Naive thymus-derived CD8-positive, alpha-beta T cell (primary cell): ENCODE data around the gene SNRNP200. TPM values are rescaled to one million over a fixed set of nuclear protein-coding genes. Genes with fewer than 3 reads are reported as not detected.
"Not testable (repeated sequence)": the region's sequence is repeated elsewhere in the genome, so short reads cannot be mapped to it uniquely, and the experiment has no call there.

Source experiments
- ATAC-seq, 2 donors: fragments of 150-1000 bp; cut with Tn5 transposase in 1 of 2; sonication (Bioruptor Pico), chemical (Tn5 transposase) in 1 of 2; 1 replicate in 1 of 2; 2 replicates in 1 of 2; pipeline ENCODE4 v1.10.0; 2021; ENCODE audit warnings: mild to moderate bottlenecking in 2 of 2, moderate library complexity in 2 of 2
- POLR2A ChIA-PET: fragments of 350-600 bp; sonication (Branson Sonifier 250); formaldehyde crosslinking; loops from one replicate; lab custom pipeline; 2021; ENCODE audit warnings: antibody characterized with exemption; lab: Charles Lee
- DNase-seq, 10 donors: peaks; one replicate each; pipeline versions ENCODE4 v3.0.0 to v3.0.0-alpha.2; 2020 to 2022
- H3K27ac Mint-ChIP-seq, 10 donors: one replicate each; pipeline ENCODE4 v1.8.0; 2020 to 2022; ENCODE audit warnings: mild to moderate bottlenecking in 10 of 10, mixed read lengths in 10 of 10, moderate library complexity in 4 of 10, inconsistent platforms in 1 of 10
- H3K27me3 Mint-ChIP-seq, 5 donors: one replicate each; pipeline ENCODE4 v1.8.0; 2021 to 2022; ENCODE audit warnings: mixed read lengths in 5 of 5
- H3K36me3 Mint-ChIP-seq, 3 donors: one replicate each; pipeline ENCODE4 v1.8.0; 2020 to 2022; ENCODE audit warnings: mixed read lengths in 3 of 3, mild to moderate bottlenecking in 2 of 3, inconsistent platforms in 1 of 3
- H3K4me1 Mint-ChIP-seq, 4 donors: one replicate each; pipeline ENCODE4 v1.8.0; 2021 to 2022; ENCODE audit warnings: mixed read lengths in 4 of 4
- H3K4me3 Mint-ChIP-seq, 10 donors: one replicate each; pipeline ENCODE4 v1.8.0; 2020 to 2022; ENCODE audit warnings: mild to moderate bottlenecking in 10 of 10, mixed read lengths in 10 of 10, moderate library complexity in 6 of 10, inconsistent platforms in 1 of 10
- H3K9me3 Mint-ChIP-seq, 9 donors: one replicate each; pipeline ENCODE4 v1.8.0; 2020 to 2022; ENCODE audit warnings: mixed read lengths in 9 of 9, mild to moderate bottlenecking in 3 of 9, inconsistent platforms in 1 of 9, moderate library complexity in 1 of 9
- polyA plus RNA-seq, 3 donors: library from polyadenylated mRNA; unstranded; fragments of 300-500 nt; fragmentation: Illumina TruSeq; gene quantifications; one replicate each; pipeline ENCODE4 v1.2.3, GENCODE V29; 2021
- total RNA-seq, 8 experiments: library from RNA in 2 of 8; stranded (reverse) in 2 of 8; gene quantifications; one replicate each; pipeline ENCODE4 v1.2.3 and lab custom pipeline; 2021 to 2026

SNRNP200 gene
- total and polyA plus RNA-seq, 5 experiments from 2014 or later, result 61.8 to 246 (median 111) TPM

DNA sequence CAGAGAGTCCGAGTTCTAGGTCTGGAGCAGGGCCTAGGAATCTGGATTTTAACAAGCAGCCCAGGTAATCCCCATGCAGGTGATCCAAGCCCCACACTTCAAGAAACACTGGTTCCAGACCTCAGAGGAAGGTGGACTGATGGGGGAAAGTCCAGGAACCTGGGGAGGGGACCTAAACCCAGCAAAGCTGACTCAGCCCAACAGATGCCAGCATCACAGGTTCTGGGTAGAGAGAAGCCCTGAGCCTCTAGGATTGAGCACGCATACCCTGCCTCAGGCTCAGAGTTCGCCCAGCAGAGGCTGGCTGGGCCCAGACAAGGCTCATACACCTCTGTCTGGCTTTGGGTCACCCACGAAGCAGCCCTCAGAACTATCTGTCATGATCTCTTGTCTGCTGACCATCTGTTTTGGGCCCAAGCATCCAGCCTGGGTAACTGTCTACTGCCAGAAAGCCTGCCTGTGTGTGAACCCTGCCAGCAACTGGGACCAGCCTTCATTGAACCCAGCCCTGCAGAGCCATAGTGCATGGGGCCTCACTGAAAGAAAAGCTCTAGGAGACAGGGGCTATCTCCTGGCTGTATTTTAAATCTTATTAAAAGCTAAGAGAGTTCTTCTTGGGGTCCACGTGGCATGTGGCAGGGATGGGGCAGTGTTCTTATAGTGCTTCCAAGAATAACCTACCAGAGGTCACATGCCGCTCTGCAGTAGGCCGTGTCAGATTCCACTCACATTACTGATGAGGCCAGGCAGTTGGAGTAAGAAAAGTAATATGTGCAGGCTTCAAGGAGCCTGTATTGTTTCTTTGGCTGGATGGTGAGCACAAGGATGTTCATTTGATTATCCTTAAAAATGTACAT lies 47.0 kb downstream of the SNRNP200 start:
- Mint-ChIP-seq H3K4me3 (peak overlapping the region in 4 of 10 donors; percentile 9 to 63 (median 32)), H3K36me3 (peaks cover 0 to 45% (median 4%) of the 10 kb centered on the region in 3 donors), H3K9me3 (no peaks in the 10 kb centered on the region), H3K27ac (peak overlapping the region; percentile 78 to 98 (median 92)), H3K27me3 (no peaks in the 10 kb centered on the region), H3K4me1 (peaks cover 32 to 93% (median 81%) of the 10 kb centered on the region in 4 donors)
- POLR2A ChIA-PET, result interaction anchor here (0.9 to 1.2 kb wide), 3 partner anchors 18 to 112 kb away, joined by 3 read pairs; no protein-coding TSS in a partner anchor
- ATAC-seq (no peak), DNase-seq (no peak)

DNA sequence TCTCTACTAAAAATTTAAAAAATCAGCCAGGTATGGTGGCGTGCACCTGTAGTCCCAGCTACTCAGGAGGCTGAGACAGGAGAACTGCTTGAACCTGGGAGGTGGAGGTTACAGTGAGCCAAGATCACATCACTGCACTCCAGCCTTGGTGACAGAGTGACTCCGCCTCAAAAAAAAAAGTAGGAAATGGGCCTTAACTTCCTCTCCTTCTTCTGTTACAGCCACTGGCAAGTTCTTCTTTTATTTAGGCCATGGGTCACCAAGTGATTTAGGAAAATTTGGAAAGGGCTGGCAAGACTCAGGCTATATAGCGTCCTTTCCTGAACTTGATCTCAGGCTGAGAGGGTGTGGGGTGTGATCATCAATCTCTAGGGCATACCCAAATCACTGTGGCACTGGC lies 47.6 kb downstream of the SNRNP200 start:
- Mint-ChIP-seq H3K4me1 (peaks cover 33 to 88% (median 77%) of the 10 kb centered on the region in 4 donors), H3K36me3 (peaks cover 0 to 46% (median 7%) of the 10 kb centered on the region in 3 donors), H3K27ac (peak overlapping the region; percentile 88 to 98 (median 92)), H3K4me3 (peak overlapping the region in 7 of 10 donors; percentile 9 to 81 (median 33))
- not testable (repeated sequence) for H3K27me3 Mint-ChIP-seq, ATAC-seq, DNase-seq, H3K9me3 Mint-ChIP-seq
- POLR2A ChIA-PET, result interaction anchor here (1.5 to 2.6 kb wide), 3 partner anchors 12 to 49 kb away, joined by 4 to 16 read pairs (median 12); partner anchors contain the start of gene STARD7

DNA sequence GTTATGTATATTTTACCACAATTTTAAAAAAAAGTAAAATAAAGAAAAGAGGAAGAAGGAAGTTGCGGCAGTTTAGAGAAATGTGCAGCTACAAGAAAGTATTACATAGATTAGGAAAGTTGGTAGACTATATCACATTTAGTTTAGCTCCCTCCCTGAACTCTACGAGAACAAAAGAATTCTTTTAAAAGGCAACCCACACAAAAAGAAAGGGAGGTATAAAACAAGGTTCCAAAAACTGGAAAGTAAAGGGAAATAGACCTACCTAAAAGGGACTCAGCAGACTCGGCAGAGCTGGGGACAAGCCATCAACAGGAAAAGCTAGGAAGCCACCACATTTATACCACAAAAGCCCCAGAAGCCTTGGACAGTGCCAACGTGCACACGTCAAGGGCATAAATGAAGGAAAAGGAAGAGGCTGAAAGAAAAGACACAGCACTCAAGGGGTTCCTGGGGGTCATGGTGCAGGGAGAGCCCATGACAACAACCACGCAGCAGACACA lies 48.7 kb downstream of the SNRNP200 start:
- H3K36me3 Mint-ChIP-seq, result peaks cover 0 to 51% (median 10%) of the 10 kb centered on the region in 3 donors

DNA sequence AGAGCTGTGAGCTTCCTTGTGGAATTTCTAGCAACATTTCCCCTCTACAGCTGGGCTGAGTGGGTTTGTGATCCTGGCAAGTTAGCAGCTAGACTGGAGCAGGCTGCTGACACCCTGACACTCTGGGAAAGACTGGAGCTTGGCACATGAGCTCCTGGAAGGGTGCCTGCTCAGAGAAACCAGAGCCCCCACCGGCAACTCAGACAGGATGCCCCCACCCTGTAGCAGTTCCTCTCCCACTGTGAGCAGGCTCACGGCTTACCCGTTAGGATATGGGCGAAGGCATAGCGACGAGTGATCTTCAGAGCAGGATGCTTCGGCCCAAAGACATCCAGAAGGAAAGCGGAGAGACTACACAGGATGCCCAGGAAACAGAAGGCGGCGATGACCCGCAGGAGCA lies 50.8 kb downstream of the SNRNP200 start:
- Mint-ChIP-seq H3K4me1 (peaks cover 28 to 62% (median 60%) of the 10 kb centered on the region in 4 donors), H3K36me3 (peaks cover 0 to 54% (median 14%) of the 10 kb centered on the region in 3 donors)
- no peak for ATAC-seq

More for the DNA sequence above, 48.7 kb downstream of the SNRNP200 start:
- Mint-ChIP-seq H3K9me3 (no peaks in the 10 kb centered on the region), H3K27ac (peak overlapping the region; percentile 88 to 98 (median 92)), H3K4me3 (peak overlapping the region; percentile 60 to 95 (median 80)), H3K27me3 (no peaks in the 10 kb centered on the region), H3K4me1 (peaks cover 34 to 79% (median 73%) of the 10 kb centered on the region in 4 donors)
- ATAC-seq (peak; percentile 62 to 67), DNase-seq (peak in 3 of 10 donors; percentile 51 to 60 (median 52))
- POLR2A ChIA-PET, result interaction anchor here (0.7 to 2.6 kb wide), 13 partner anchors 8 to 128 kb away, joined by 3 to 16 read pairs (median 5); partner anchors contain the start of gene STARD7

DNA sequence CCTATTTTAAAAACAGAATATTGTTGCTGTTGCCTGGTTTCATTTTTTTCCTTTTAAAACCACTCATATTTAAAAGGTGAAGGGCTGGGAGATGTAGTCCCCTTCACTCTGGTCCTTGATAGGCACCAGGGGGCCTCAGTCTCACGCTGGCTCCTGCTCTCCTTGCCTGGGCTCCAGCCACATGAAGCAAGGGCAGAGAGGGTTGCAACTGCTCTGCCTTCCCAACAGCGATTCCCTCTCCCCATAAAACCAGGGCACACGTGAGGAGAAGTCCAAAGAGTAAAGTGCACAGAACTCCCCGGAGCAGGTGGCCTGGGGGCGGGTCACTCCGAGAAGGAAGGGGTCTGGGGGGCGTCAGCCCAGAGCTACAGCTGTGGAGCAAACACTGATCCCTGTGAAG lies 52.3 kb downstream of the SNRNP200 start:
- peaks cover 0 to 50% (median 10%) of the 10 kb centered on the region in 3 donors for H3K36me3 Mint-ChIP-seq
- DNase-seq, result no peak
- H3K9me3 Mint-ChIP-seq, result no peaks in the 10 kb centered on the region
- POLR2A ChIA-PET, result interaction anchor here (0.6 to 2.3 kb wide), 3 partner anchors 11 to 44 kb away, joined by 3 to 11 read pairs (median 5); partner anchors contain the start of gene STARD7
- H3K4me1 Mint-ChIP-seq, result peaks cover 25 to 49% (median 46%) of the 10 kb centered on the region in 4 donors
- H3K27me3 Mint-ChIP-seq, result no peaks in the 10 kb centered on the region
- no peak overlapping the region for H3K4me3 Mint-ChIP-seq
- ATAC-seq, result no peak
- peak overlapping the region in 2 of 10 donors; percentile 22 to 41 for H3K27ac Mint-ChIP-seq

More for the DNA sequence above, 50.8 kb downstream of the SNRNP200 start:
- Mint-ChIP-seq H3K4me3 (peak overlapping the region in 6 of 10 donors; percentile 5 to 81 (median 42)), H3K27ac (peak overlapping the region; percentile 11 to 96 (median 84)), H3K9me3 (no peaks in the 10 kb centered on the region), H3K27me3 (no peaks in the 10 kb centered on the region)
- no peak for DNase-seq
- POLR2A ChIA-PET, result interaction anchor here (1.2 to 2.3 kb wide), 5 partner anchors 10 to 52 kb away, joined by 3 to 11 read pairs (median 5); partner anchors contain the start of gene STARD7

DNA sequence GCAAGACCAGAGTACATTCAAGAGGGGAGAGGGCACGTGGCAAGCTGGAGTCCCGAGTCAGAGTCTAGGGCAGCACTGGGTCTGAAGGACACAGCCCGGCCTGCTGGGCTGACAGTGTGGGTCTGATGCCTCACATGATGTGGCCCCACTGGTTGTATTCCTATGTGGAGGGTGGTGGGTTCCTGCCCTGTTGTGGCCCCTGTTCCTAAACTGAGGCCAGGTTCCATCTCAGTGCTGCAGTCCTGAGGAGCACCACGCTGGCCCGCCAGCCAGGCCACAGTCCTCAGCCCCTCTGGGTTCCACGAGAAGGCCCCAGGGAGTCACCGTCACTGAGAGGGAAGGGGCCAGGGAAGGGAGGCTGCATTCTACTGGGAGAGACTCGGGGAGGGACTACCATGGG lies 52.8 kb downstream of the SNRNP200 start:
- H3K36me3 Mint-ChIP-seq, result peaks cover 0 to 52% (median 10%) of the 10 kb centered on the region in 3 donors
- no peaks in the 10 kb centered on the region for H3K27me3 Mint-ChIP-seq
- H3K27ac Mint-ChIP-seq, result peak overlapping the region in 5 of 10 donors; percentile 18 to 68 (median 47)
- no peak for ATAC-seq
- peaks cover 26 to 45% (median 43%) of the 10 kb centered on the region in 4 donors for H3K4me1 Mint-ChIP-seq
- no peaks in the 10 kb centered on the region for H3K9me3 Mint-ChIP-seq
- no peak overlapping the region for H3K4me3 Mint-ChIP-seq
- POLR2A ChIA-PET, result interaction anchor here (0.6 to 2.3 kb wide), 2 partner anchors 12 to 44 kb away, joined by 3 to 11 read pairs; partner anchors contain the start of gene STARD7
- no peak for DNase-seq

DNA sequence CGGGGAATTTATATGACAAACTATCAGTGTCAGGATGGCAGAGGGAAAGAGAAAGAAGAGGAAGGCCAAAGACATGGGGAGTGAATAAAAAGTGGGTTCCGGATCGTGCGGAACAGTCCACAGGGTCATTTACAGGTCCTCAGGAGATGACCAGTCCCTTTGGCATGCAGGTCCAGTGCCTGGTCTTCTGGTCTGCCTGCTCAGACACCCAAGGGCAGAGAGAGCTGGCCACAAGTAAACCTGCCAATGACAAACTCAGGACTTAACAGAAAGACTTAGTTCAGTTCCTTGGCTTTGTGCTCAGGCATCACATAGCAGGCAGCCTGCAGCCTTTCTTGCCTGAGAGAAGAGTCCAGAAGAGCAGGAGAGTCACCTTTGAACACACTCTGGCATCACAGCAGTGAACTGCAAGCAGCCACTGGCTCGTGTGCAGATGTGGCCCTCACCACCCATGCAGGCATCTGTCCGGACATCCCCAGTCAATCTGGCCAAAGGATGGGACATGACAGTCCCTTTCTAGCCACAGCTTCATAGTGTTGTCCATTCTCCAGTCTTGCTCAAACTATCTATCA lies 53.5 kb downstream of the SNRNP200 start:
- no peaks in the 10 kb centered on the region for H3K9me3 Mint-ChIP-seq
- H3K27me3 Mint-ChIP-seq, result no peaks in the 10 kb centered on the region
- POLR2A ChIA-PET, result no interaction called here
- peak overlapping the region in 8 of 10 donors; percentile 16 to 86 (median 52) for H3K27ac Mint-ChIP-seq
- no peak overlapping the region for H3K4me3 Mint-ChIP-seq
- peaks cover 0 to 52% (median 10%) of the 10 kb centered on the region in 3 donors for H3K36me3 Mint-ChIP-seq
- H3K4me1 Mint-ChIP-seq, result peaks cover 26 to 42% (median 40%) of the 10 kb centered on the region in 4 donors
- no peak for DNase-seq
- no peak for ATAC-seq

DNA sequence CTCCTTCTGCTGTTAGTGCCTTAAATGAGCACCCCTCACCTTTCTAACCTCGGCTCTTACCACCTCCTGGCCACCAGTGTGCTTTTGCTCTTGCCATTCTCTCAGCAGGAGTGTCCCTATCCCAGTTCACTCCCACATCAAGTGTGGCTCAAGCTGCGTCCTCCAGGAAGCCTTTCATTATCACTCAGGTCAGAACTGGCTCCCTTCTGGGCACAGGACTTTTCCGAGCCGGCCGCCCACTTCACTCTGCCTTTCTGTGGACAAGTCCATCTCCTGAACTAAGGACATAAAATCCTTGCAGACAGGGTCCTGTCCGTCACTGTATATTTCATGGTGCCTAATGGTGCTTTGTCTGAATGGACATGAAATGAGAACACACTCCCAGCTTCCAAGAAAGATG lies 55.2 kb downstream of the SNRNP200 start:
- H3K4me3 Mint-ChIP-seq, result no peak overlapping the region
- POLR2A ChIA-PET, result no interaction called here
- H3K36me3 Mint-ChIP-seq, result peaks cover 0 to 46% (median 10%) of the 10 kb centered on the region in 3 donors
- H3K27me3 Mint-ChIP-seq, result no peaks in the 10 kb centered on the region
- peak overlapping the region in 9 of 10 donors; percentile 13 to 95 (median 62) for H3K27ac Mint-ChIP-seq
- H3K9me3 Mint-ChIP-seq, result no peaks in the 10 kb centered on the region
- no peak for DNase-seq
- peaks cover 27 to 46% (median 41%) of the 10 kb centered on the region in 4 donors for H3K4me1 Mint-ChIP-seq
- no peak for ATAC-seq

DNA sequence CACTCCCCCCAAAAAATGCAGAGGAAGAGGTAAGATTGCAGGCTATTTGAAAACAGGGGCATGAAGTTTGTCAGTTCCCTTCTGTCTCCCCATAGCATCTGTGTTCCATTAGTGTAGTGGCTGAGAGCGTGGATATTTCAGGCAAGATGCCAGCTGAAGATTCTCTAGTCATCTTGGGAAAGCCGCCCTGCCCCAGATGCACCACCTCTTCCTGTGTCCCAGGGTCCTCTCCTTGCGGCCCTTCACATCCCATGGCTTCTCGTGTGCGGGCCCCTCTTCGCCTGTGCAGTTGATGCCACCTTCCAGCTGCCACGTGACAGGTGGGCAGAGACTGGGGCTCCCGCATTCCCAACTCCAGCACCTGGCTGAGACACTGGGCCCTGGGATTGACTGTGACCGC lies 55.7 kb downstream of the SNRNP200 start:
- POLR2A ChIA-PET, result no interaction called here
- Mint-ChIP-seq H3K27ac (peak overlapping the region in 9 of 10 donors; percentile 22 to 95 (median 72)), H3K9me3 (no peaks in the 10 kb centered on the region), H3K36me3 (peaks cover 0 to 43% (median 10%) of the 10 kb centered on the region in 3 donors), H3K4me1 (peaks cover 24 to 40% (median 39%) of the 10 kb centered on the region in 4 donors), H3K4me3 (no peak overlapping the region), H3K27me3 (no peaks in the 10 kb centered on the region)
- no peak for ATAC-seq
- DNase-seq, result no peak

DNA sequence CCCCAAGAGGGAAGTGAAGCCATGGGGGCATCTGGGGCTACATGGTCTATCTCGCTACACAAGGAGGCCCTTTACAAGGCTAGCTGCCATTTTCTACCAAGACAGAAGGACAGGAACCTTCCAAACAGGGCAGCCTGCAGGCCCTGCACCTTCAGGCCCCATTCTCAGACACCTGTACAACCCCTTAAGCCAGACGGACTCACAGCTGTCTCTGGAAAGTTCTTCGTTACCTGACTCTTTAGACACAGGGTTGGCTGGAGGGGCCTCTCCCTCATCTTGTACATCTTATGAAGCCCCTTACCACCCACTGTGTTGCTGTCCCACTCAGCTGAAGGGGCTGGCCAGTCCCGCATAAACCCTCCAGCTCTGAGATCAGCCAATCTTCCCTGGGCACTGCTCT lies 56.7 kb downstream of the SNRNP200 start:
- H3K9me3 Mint-ChIP-seq, result no peaks in the 10 kb centered on the region
- H3K36me3 Mint-ChIP-seq, result peaks cover 0 to 36% (median 10%) of the 10 kb centered on the region in 3 donors
- peaks cover 20 to 36% (median 33%) of the 10 kb centered on the region in 4 donors for H3K4me1 Mint-ChIP-seq
- no peak for ATAC-seq
- no peak for DNase-seq
- POLR2A ChIA-PET, result no interaction called here
- peak overlapping the region in 6 of 10 donors; percentile 26 to 95 (median 50) for H3K27ac Mint-ChIP-seq
- no peak overlapping the region for H3K4me3 Mint-ChIP-seq
- H3K27me3 Mint-ChIP-seq, result no peaks in the 10 kb centered on the region

DNA sequence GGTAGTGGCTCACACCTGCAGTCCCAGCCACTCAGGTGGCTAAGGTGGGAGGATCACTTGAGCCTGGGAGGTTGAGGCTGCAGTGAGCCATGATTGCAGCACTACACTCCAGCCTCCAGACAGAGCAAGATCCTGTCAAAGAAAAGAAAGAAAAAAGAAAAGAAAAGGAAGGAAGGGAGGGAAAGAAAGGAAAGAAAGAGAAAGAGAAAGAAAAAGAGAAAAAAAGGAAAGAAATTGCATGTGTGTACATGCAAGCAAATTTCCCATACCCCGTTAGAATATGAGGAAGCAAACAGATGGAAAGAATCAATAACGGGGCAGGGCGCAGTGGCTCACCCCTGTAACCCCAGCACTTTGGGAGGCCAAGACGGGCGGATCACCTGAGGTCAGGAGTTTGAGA lies 57.5 kb downstream of the SNRNP200 start:
- H3K27ac Mint-ChIP-seq, result peak overlapping the region in 8 of 10 donors; percentile 21 to 95 (median 69)
- POLR2A ChIA-PET, result no interaction called here
- DNase-seq (no peak), ATAC-seq (no peak)
- H3K4me1 Mint-ChIP-seq, result peaks cover 20 to 41% (median 37%) of the 10 kb centered on the region in 4 donors
- no peaks in the 10 kb centered on the region for H3K9me3 Mint-ChIP-seq
- no peaks in the 10 kb centered on the region for H3K27me3 Mint-ChIP-seq
- H3K36me3 Mint-ChIP-seq, result peaks cover 0 to 29% (median 7%) of the 10 kb centered on the region in 3 donors
- no peak overlapping the region for H3K4me3 Mint-ChIP-seq

DNA sequence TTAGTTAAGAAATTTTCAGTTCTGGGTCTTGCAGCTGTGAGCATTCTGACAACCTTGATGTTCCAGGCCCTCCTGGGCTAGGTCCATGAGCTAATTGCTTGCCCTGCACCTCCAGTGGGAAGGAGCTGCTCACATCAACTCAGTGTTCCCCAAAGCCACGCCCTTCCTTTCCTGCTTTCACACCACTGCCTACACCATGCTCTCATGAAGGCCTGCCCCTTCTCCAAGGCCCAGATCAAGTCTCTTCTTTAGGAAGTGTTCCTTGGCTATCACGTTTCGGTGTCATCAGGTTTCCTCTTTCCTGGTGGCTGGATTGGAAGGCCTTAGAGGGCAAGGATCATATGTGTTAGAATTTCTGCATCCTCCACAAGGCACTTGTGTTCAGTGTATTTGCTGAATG lies 58.3 kb downstream of the SNRNP200 start:
- ATAC-seq, result no peak
- POLR2A ChIA-PET, result no interaction called here
- Mint-ChIP-seq H3K9me3 (no peaks in the 10 kb centered on the region), H3K27ac (peak overlapping the region in 8 of 10 donors; percentile 1 to 95 (median 63)), H3K4me3 (peak overlapping the region in 2 of 10 donors; percentile 19 to 54), H3K27me3 (no peaks in the 10 kb centered on the region), H3K36me3 (peaks cover 0 to 20% (median 4%) of the 10 kb centered on the region in 3 donors), H3K4me1 (peaks cover 22 to 46% (median 46%) of the 10 kb centered on the region in 4 donors)
- DNase-seq, result no peak
